GM23338 (cell line): ENCODE measurements around the gene HCLS1. TPM values are rescaled to one million over a fixed set of nuclear protein-coding genes. Genes with fewer than 3 reads are reported as not detected.
A peak's percentile ranks its signal among the peaks of the same experiment; 100 is the strongest.

Experiments used
- ATAC-seq: fragments of 200-7000 bp; cut with Tn5 transposase; 3 replicates; pipeline ENCODE4 v1.9.1; 2020
- DNase-seq: peaks from one replicate; pipeline ENCODE4 v3.0.0-alpha.2; 2015; ENCODE audit warnings: low spot score
- H2AFZ ChIP-seq: fragments of 200-600 bp; sonication (generic); 2 replicates; pipeline ENCODE4 v1.8.0; 2016; ENCODE audit warnings: antibody characterized with exemption, mild to moderate bottlenecking, moderate library complexity
- H3F3A ChIP-seq: fragments of 200-600 bp; sonication (generic); replicated peaks from 2 replicates; pipeline ENCODE4 v1.8.0; 2017; ENCODE audit warnings: antibody characterized with exemption, mixed run types, low read depth
- H3K27ac ChIP-seq: fragments of 200-600 bp; sonication (generic); 2 replicates; pipeline ENCODE4 v1.6.1; 2016; ENCODE audit warnings: low read depth
- H3K27me3 ChIP-seq: fragments of 200-600 bp; sonication (generic); 2 replicates; pipeline ENCODE4 v1.8.0; 2016; ENCODE audit warnings: mild to moderate bottlenecking, mixed run types, moderate library complexity; ENCODE audit not compliant: insufficient read depth
- H3K36me3 ChIP-seq: fragments of 200-600 bp; sonication (generic); 2 replicates; pipeline ENCODE4 v1.8.0; 2016; ENCODE audit warnings: mild to moderate bottlenecking; ENCODE audit not compliant: insufficient read depth
- H3K4me1 ChIP-seq: fragments of 200-600 bp; sonication (generic); 2 replicates; pipeline ENCODE4 v1.8.0; 2016; ENCODE audit warnings: mild to moderate bottlenecking, moderate library complexity; ENCODE audit not compliant: insufficient read depth
- H3K4me2 ChIP-seq: fragments of 200-600 bp; sonication (generic); 2 replicates; pipeline ENCODE4 v1.7.1; 2017; ENCODE audit warnings: mixed run types
- H3K4me3 ChIP-seq: fragments of 200-600 bp; sonication (generic); 2 replicates; pipeline ENCODE4 v1.6.1; 2016; ENCODE audit warnings: mixed run types
- H3K79me2 ChIP-seq: fragments of 200-600 bp; sonication (generic); replicated peaks from 2 replicates; pipeline ENCODE4 v1.8.0; 2017; ENCODE audit warnings: mild to moderate bottlenecking; ENCODE audit not compliant: insufficient read depth
- H3K9me2 ChIP-seq: fragments of 200-600 bp; sonication (generic); 2 replicates; pipeline ENCODE4 v1.8.0; 2017; ENCODE audit not compliant: insufficient read depth
- H4K20me1 ChIP-seq: fragments of 200-600 bp; sonication (generic); replicated peaks from 2 replicates; pipeline ENCODE4 v1.8.0; 2017; ENCODE audit warnings: mild to moderate bottlenecking; ENCODE audit not compliant: insufficient read depth
- H3K27ac Mint-ChIP-seq: 2 replicates; pipeline ENCODE4 v1.8.0; 2020; ENCODE audit warnings: inconsistent platforms, mild to moderate bottlenecking, moderate library complexity, mixed read lengths
- H3K27me3 Mint-ChIP-seq: 3 replicates; pipeline ENCODE4 v1.8.0; 2022; ENCODE audit warnings: low read depth, mild to moderate bottlenecking, moderate library complexity, mixed read lengths, inconsistent platforms; ENCODE audit not compliant: insufficient read depth, poor library complexity
- H3K36me3 Mint-ChIP-seq: 3 replicates; pipeline ENCODE4 v1.8.0; 2021; ENCODE audit warnings: low read depth, mild to moderate bottlenecking, inconsistent platforms, moderate library complexity, mixed read lengths
- H3K4me1 Mint-ChIP-seq: 3 replicates; pipeline ENCODE4 v1.8.0; 2020; ENCODE audit warnings: mild to moderate bottlenecking, inconsistent platforms, mixed read lengths
- H3K4me3 Mint-ChIP-seq: 3 replicates; pipeline ENCODE4 v1.8.0; 2021; ENCODE audit warnings: moderate library complexity, mild to moderate bottlenecking, inconsistent platforms, mixed read lengths
- H3K9me3 Mint-ChIP-seq: 3 replicates; pipeline ENCODE4 v1.8.0; 2020; ENCODE audit warnings: moderate library complexity, mild to moderate bottlenecking, inconsistent platforms, mixed read lengths
- CREB1 ChIP-seq: fragments of 250-450 bp; sonication (Bioruptor Pico); IDR thresholded peaks from 2 replicates; pipeline ENCODE4 v1.5.0; 2020; ENCODE audit warnings: low read depth, mild to moderate bottlenecking, moderate library complexity
- CTCF ChIP-seq, 2 experiments: fragments of 200-600 bp in 1 of 2; sonication (generic) in 1 of 2; conservative IDR thresholded peaks; 2 replicates each; pipeline versions ENCODE4 v1.5.1 to v1.6.1; 2016 to 2017; ENCODE audit warnings: antibody characterized with exemption in 2 of 2, low read depth in 2 of 2, mild to moderate bottlenecking in 2 of 2, moderate library complexity in 1 of 2
- EZH2 ChIP-seq: fragments of 200-600 bp; sonication (generic); IDR thresholded peaks from one replicate; pipeline ENCODE4 v1.8.0; 2017; ENCODE audit warnings: antibody characterized with exemption, mild to moderate bottlenecking, low read depth; ENCODE audit not compliant: unreplicated experiment
- EZH2phosphoT487 ChIP-seq: fragments of 200-600 bp; sonication (generic); IDR thresholded peaks from one replicate; pipeline ENCODE4 v1.8.1; 2018; ENCODE audit warnings: antibody characterized with exemption; ENCODE audit not compliant: unreplicated experiment
- JUNB ChIP-seq: IDR thresholded peaks from one replicate; pipeline ENCODE4 v1.6.1; 2016; ENCODE audit warnings: antibody characterized with exemption; ENCODE audit not compliant: unreplicated experiment
- NANOG ChIP-seq: IDR thresholded peaks from 2 replicates; pipeline ENCODE4 v1.6.1; 2016; ENCODE audit warnings: antibody characterized with exemption, borderline replicate concordance
- POLR2AphosphoS5 ChIP-seq: IDR thresholded peaks from 2 replicates; pipeline ENCODE4 v1.6.1; 2016; ENCODE audit warnings: antibody characterized with exemption, low read depth
- REST ChIP-seq: IDR thresholded peaks from one replicate; pipeline ENCODE4 v1.6.1; 2018; ENCODE audit warnings: antibody characterized with exemption; ENCODE audit not compliant: unreplicated experiment
- STAT1 ChIP-seq: IDR thresholded peaks from one replicate; pipeline ENCODE4 v1.6.1; 2016; ENCODE audit warnings: antibody characterized with exemption; ENCODE audit not compliant: unreplicated experiment
- ZNF114 ChIP-seq: fragments of 250-450 bp; sonication (Bioruptor Pico); IDR thresholded peaks from 2 replicates; pipeline ENCODE4 v1.5.0; 2020; ENCODE audit warnings: mild to moderate bottlenecking, moderate library complexity
- ZNF331 ChIP-seq: fragments of 250-450 bp; sonication (Bioruptor Pico); IDR thresholded peaks from 2 replicates; pipeline ENCODE4 v1.5.0; 2020; ENCODE audit warnings: low read depth, mild to moderate bottlenecking, moderate library complexity
- ZNF462 ChIP-seq: fragments of 250-450 bp; sonication (Bioruptor Pico); IDR thresholded peaks from 2 replicates; pipeline ENCODE4 v1.5.0; 2020; ENCODE audit warnings: mild to moderate bottlenecking, moderate library complexity
- polyA plus RNA-seq: library from polyadenylated mRNA; unstranded; fragments of >200 nt; fragmentation: Nextera tagmentation; extraction: Ambion mirVana; gene quantifications from 2 replicates; pipeline ENCODE4 v1.2.1, GENCODE V29; 2016
- total RNA-seq: library from RNA; depleted of rRNA; stranded (reverse); fragments of >200 nt; shearing (Covaris generic); gene quantifications from 2 replicates; pipeline ENCODE4 v1.2.3, GENCODE V29; 2014
- TF ChIP-seq, protein P1 (sequence below): IDR thresholded peaks from 2 replicates; pipeline ENCODE4 v1.6.1; 2016; ENCODE audit warnings: antibody characterized with exemption

Gene HCLS1
- total and polyA plus RNA-seq, 2 experiments from 2014 or later: 0.66 to 1.1 TPM

GRCh38 chr3:121626495-121626894, 34.2 kb downstream of the HCLS1 start:
- H4K20me1 ChIP-seq: no peaks in the 10 kb centered on the region
- H3K4me2 ChIP-seq: no peak overlapping the region
- H3K27ac ChIP-seq: no peak overlapping the region
- H3K4me1 Mint-ChIP-seq: peaks cover 20% of the 10 kb centered on the region
- no peak overlapping the region for H3K4me3 Mint-ChIP-seq
- TF ChIP-seq REST (no peak), ZNF114 (no peak), ZNF331 (no peak), CTCF (conservative IDR thresholded peaks at IDR 0.05; ENCODE audit: low read depth in 2 of 2) (no peak), POLR2AphosphoS5 (no peak), EZH2 (no peak), NANOG (no peak), CREB1 (CRISPR knock-in tag) (no peak), EZH2phosphoT487 (no peak), JUNB (no peak), ZNF462 (no peak), STAT1 (no peak)
- TF ChIP-seq, protein P1, sequence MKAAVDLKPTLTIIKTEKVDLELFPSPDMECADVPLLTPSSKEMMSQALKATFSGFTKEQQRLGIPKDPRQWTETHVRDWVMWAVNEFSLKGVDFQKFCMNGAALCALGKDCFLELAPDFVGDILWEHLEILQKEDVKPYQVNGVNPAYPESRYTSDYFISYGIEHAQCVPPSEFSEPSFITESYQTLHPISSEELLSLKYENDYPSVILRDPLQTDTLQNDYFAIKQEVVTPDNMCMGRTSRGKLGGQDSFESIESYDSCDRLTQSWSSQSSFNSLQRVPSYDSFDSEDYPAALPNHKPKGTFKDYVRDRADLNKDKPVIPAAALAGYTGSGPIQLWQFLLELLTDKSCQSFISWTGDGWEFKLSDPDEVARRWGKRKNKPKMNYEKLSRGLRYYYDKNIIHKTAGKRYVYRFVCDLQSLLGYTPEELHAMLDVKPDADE: no peak
- ATAC-seq: no peak
- H3K27me3 Mint-ChIP-seq: peaks cover 2% of the 10 kb centered on the region
- peaks cover 23% of the 10 kb centered on the region for H3K4me1 ChIP-seq
- H3K27me3 ChIP-seq: no peaks in the 10 kb centered on the region
- no peak for DNase-seq
- no peak overlapping the region for H3K4me3 ChIP-seq
- H3K27ac Mint-ChIP-seq: no peak overlapping the region; the same call in 1 of the 2 replicates
- no peaks in the 10 kb centered on the region for H3K79me2 ChIP-seq
- peaks cover 22% of the 10 kb centered on the region; the same call in 1 of the 2 replicates for H3K9me2 ChIP-seq
- H3K9me3 Mint-ChIP-seq: no peaks in the 10 kb centered on the region
- no peaks in the 10 kb centered on the region for H3K36me3 ChIP-seq
- no peaks in the 10 kb centered on the region; the same call in 2 of the 3 replicates for H3K36me3 Mint-ChIP-seq
- H3F3A ChIP-seq: no peaks in the 10 kb centered on the region
- peak overlapping the region; percentile 90 for H2AFZ ChIP-seq
